ENCODE measurements around the gene SLC6A19. TPM values are rescaled to one million over a fixed set of nuclear protein-coding genes. Genes with fewer than 3 reads are reported as not detected.

The SLC6A19 gene
- total and polyA plus RNA-seq, 10 of the 15 experiments (the other 5 are each of a cell fraction or from before 2014, with no cell fraction given) = 0.01 to 0.03 TPM; not detected in 8

DNA sequence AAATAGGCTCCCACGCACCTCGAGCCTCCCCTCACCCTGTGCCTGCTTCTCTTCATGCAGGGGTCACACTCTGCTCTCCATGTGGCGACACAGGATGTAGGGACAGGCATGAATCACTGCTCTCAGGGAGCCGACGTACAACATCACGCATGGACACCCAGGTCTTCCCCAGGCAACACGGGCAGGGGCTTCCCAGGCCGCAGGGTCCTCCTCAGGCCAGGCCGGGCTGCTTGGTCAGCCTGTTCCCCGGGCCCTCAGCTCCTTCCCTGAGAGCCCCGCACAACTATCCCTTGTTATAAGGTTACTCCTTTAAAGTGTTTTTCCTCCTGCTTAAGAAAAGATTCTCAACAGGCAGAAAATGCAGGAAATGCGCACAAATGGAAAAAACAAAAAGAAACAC lies 24.8 kb downstream of the SLC6A19 start:
- Histone ChIP-seq H3K4me2 (ENCODE audit: control insufficient read depth, insufficient read depth) (no peak overlapping the region), H4K20me1 (ENCODE audit: control insufficient read depth, insufficient read depth) (no peaks in the 10 kb centered on the region), H3K9me3 (replicated peaks; ENCODE audit: control insufficient read depth, insufficient read depth, low read length) (no peaks in the 10 kb centered on the region; the same call in 2 of the 3 replicates), H3K4me1 (ENCODE audit: control insufficient read depth, insufficient read depth, low read length) (no peaks in the 10 kb centered on the region), H3K79me2 (ENCODE audit: control insufficient read depth, insufficient read depth, low read length) (no peaks in the 10 kb centered on the region), H3K4me3 (no peak overlapping the region), H3K36me3 (ENCODE audit: control insufficient read depth in 2 of 2, insufficient read depth in 2 of 2, low read length in 1 of 2) (no peaks in the 10 kb centered on the region), H3K27ac (ENCODE audit: control insufficient read depth, insufficient read depth) (no peak overlapping the region), H2AFZ (ENCODE audit: control insufficient read depth, low read depth, low read length) (no peak overlapping the region), H3K9ac (ENCODE audit: control insufficient read depth, insufficient read depth, low read length) (no peak overlapping the region), H3K27me3 (replicated peaks in 1 of 2; ENCODE audit: control insufficient read depth in 2 of 2, insufficient read depth in 2 of 2, low read length in 1 of 2) (no peaks in the 10 kb centered on the region; a peak in 2 of 4 replicates)
- 33% methylated on average over 12 of the region's 12 CpGs for WGBS (ENCODE audit: insufficient coverage, insufficient replicate concordance, low lambda C conversion rate, missing lambda C conversion rate)
- DNase-seq (ENCODE audit: low read depth, low spot score) (no peak), FAIRE-seq (no peak), ATAC-seq (no peak)
- ChIA-PET RAD21 (ENCODE audit: unreplicated experiment) (no interaction called here), POLR2A (no interaction called here), CTCF (no interaction called here), SMC1A (ENCODE audit: uncharacterized antibody, unreplicated experiment) (no interaction called here)
- BruUV-seq (replicated peaks) = no TSS peak
- in situ Hi-C loops (cut with MboI) (no loop called here), intact Hi-C loops (cut with micrococcal nuclease; ENCODE audit: unreplicated experiment) (no loop called here)
- no peak for TF ChIP-seq NR2C2 (IDR thresholded peaks at IDR 0.05; ENCODE audit: borderline replicate concordance, control insufficient read depth, insufficient read length, low read depth)
- no peak for TF ChIP-seq JUND (IDR thresholded peaks at IDR 0.05; ENCODE audit: low read depth, low read length)
- no peak for TF ChIP-seq FOS (IDR thresholded peaks at IDR 0.05; ENCODE audit: borderline replicate concordance, extremely low read depth, insufficient read length)
- no peak for TF ChIP-seq RCOR1 (conservative IDR thresholded peaks at IDR 0.05; ENCODE audit: low read depth, low read length)
- no peak for TF ChIP-seq SMAD1 (IDR thresholded peaks at IDR 0.05; ENCODE audit: low read depth, partially characterized antibody)
- TF ChIP-seq TBL1XR1 (IDR thresholded peaks at IDR 0.05; ENCODE audit: low read depth, low read length) = no peak
- TF ChIP-seq, protein P1, sequence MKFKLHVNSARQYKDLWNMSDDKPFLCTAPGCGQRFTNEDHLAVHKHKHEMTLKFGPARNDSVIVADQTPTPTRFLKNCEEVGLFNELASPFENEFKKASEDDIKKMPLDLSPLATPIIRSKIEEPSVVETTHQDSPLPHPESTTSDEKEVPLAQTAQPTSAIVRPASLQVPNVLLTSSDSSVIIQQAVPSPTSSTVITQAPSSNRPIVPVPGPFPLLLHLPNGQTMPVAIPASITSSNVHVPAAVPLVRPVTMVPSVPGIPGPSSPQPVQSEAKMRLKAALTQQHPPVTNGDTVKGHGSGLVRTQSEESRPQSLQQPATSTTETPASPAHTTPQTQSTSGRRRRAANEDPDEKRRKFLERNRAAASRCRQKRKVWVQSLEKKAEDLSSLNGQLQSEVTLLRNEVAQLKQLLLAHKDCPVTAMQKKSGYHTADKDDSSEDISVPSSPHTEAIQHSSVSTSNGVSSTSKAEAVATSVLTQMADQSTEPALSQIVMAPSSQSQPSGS (IDR thresholded peaks at IDR 0.05; ENCODE audit: low read length) = no peak
- TF ChIP-seq CBFB (IDR thresholded peaks at IDR 0.05; ENCODE audit: low read depth) = no peak
- no peak for TF ChIP-seq ZBTB33 (IDR thresholded peaks at IDR 0.05)
- TF ChIP-seq NR2F1 (conservative IDR thresholded peaks at IDR 0.05) = no peak
- TF ChIP-seq, protein P2, sequence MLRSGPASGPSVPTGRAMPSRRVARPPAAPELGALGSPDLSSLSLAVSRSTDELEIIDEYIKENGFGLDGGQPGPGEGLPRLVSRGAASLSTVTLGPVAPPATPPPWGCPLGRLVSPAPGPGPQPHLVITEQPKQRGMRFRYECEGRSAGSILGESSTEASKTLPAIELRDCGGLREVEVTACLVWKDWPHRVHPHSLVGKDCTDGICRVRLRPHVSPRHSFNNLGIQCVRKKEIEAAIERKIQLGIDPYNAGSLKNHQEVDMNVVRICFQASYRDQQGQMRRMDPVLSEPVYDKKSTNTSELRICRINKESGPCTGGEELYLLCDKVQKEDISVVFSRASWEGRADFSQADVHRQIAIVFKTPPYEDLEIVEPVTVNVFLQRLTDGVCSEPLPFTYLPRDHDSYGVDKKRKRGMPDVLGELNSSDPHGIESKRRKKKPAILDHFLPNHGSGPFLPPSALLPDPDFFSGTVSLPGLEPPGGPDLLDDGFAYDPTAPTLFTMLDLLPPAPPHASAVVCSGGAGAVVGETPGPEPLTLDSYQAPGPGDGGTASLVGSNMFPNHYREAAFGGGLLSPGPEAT (IDR thresholded peaks at IDR 0.05; ENCODE audit: low read depth) = no peak
- no peak for TF ChIP-seq ZNF24 (IDR thresholded peaks at IDR 0.05)
- TF ChIP-seq CEBPZ (IDR thresholded peaks at IDR 0.05; ENCODE audit: low read depth, low read length) = no peak
- no peak for TF ChIP-seq HDGF (IDR thresholded peaks at IDR 0.05)
- no peak for TF ChIP-seq ATF3 (IDR thresholded peaks at IDR 0.05; ENCODE audit: borderline replicate concordance, extremely low read depth, low read depth, low read length)

Measured in GM12878 (cell line).